ENCODE data around the gene TMEM171. TPM values are rescaled to one million over a fixed set of nuclear protein-coding genes. Genes with fewer than 3 reads are reported as not detected.

The TMEM171 gene
- total RNA-seq, 2 experiments from 2014 or later: not detected

DNA sequence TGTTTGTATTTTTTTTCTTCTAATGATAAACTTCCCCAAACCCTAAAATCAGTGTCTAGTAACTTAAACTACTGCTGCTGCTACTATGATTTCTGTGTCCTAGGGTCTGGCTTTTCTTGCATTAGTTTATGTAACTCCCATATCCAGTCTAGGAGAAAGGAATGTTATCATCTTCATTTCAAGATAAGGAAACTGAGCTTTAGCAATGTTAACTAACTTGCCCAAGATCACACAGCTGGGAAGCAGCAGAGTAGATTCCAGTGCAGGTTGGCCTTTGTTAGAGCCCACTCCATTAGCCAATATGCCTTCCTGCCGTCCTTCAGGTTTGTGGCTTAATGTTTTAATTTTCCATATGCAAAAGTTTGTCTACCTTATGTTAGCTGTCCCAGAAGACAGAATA, 10.4 kb downstream of the TMEM171 start:
- Mint-ChIP-seq H3K27ac (no peak overlapping the region), H3K36me3 (ENCODE audit: low read depth) (no peaks in the 10 kb centered on the region)

GRCh38 chr5:73131711-73132425, 11.5 kb downstream of the TMEM171 start:
- no peak overlapping the region for H3K27ac Mint-ChIP-seq
- no peaks in the 10 kb centered on the region for H3K4me1 Mint-ChIP-seq (ENCODE audit: low read depth)
- DNase-seq (no peak), ATAC-seq (ENCODE audit: poor library complexity) (no peak)
- H3K27ac ChIP-seq (ENCODE audit: low read depth in 1 of 2, low read length in 2 of 2): no peak overlapping the region
- ChIA-PET CTCF (no interaction called here), POLR2A (no interaction called here)
- H3K27me3 ChIP-seq (ENCODE audit: control insufficient read depth in 1 of 2, insufficient read depth in 2 of 2, low read length in 2 of 2): peaks cover 15 to 18% of the 10 kb centered on the region in 2 experiments
- no peaks in the 10 kb centered on the region for H3K9me3 ChIP-seq (ENCODE audit: control insufficient read depth in 1 of 2, insufficient read depth in 1 of 2, low read length in 2 of 2)
- H3K4me1 ChIP-seq (ENCODE audit: insufficient read depth, low read length): no peaks in the 10 kb centered on the region
- peaks cover 54% of the 10 kb centered on the region for H3K27me3 Mint-ChIP-seq
- no peak overlapping the region for H3K4me3 ChIP-seq (ENCODE audit: low read length)
- H3K36me3 Mint-ChIP-seq (ENCODE audit: low read depth): no peaks in the 10 kb centered on the region
- H3K9me3 Mint-ChIP-seq: no peaks in the 10 kb centered on the region
- TF ChIP-seq, protein P1, sequence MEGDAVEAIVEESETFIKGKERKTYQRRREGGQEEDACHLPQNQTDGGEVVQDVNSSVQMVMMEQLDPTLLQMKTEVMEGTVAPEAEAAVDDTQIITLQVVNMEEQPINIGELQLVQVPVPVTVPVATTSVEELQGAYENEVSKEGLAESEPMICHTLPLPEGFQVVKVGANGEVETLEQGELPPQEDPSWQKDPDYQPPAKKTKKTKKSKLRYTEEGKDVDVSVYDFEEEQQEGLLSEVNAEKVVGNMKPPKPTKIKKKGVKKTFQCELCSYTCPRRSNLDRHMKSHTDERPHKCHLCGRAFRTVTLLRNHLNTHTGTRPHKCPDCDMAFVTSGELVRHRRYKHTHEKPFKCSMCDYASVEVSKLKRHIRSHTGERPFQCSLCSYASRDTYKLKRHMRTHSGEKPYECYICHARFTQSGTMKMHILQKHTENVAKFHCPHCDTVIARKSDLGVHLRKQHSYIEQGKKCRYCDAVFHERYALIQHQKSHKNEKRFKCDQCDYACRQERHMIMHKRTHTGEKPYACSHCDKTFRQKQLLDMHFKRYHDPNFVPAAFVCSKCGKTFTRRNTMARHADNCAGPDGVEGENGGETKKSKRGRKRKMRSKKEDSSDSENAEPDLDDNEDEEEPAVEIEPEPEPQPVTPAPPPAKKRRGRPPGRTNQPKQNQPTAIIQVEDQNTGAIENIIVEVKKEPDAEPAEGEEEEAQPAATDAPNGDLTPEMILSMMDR (IDR thresholded peaks at IDR 0.05): no peak
- intact Hi-C loops (cut with DNase I, micrococcal nuclease): no loop called here
- H3K4me3 Mint-ChIP-seq: no peak overlapping the region
- H3K36me3 ChIP-seq (ENCODE audit: insufficient read depth, low read length): no peaks in the 10 kb centered on the region

More for the DNA sequence above, 10.4 kb downstream of the TMEM171 start:
- no peak overlapping the region for H3K27ac ChIP-seq (ENCODE audit: low read depth in 1 of 2, low read length in 2 of 2)
- peaks cover 15 to 20% of the 10 kb centered on the region in 2 experiments for H3K27me3 ChIP-seq (ENCODE audit: control insufficient read depth in 1 of 2, insufficient read depth in 2 of 2, low read length in 2 of 2)
- intact Hi-C loops (cut with DNase I, micrococcal nuclease): no loop called here
- Mint-ChIP-seq H3K27me3 (peaks cover 59% of the 10 kb centered on the region), H3K9me3 (no peaks in the 10 kb centered on the region), H3K4me3 (no peak overlapping the region), H3K4me1 (ENCODE audit: low read depth) (no peaks in the 10 kb centered on the region)
- H3K36me3 ChIP-seq (ENCODE audit: insufficient read depth, low read length): no peaks in the 10 kb centered on the region
- DNase-seq (no peak), ATAC-seq (ENCODE audit: poor library complexity) (no peak)
- CTCF ChIA-PET: no interaction called here
- H3K9me3 ChIP-seq (ENCODE audit: control insufficient read depth in 1 of 2, insufficient read depth in 1 of 2, low read length in 2 of 2): no peaks in the 10 kb centered on the region
- POLR2A ChIA-PET: no interaction called here
- no peaks in the 10 kb centered on the region for H3K4me1 ChIP-seq (ENCODE audit: insufficient read depth, low read length)
- H3K4me3 ChIP-seq (ENCODE audit: low read length): no peak overlapping the region
- TF ChIP-seq, protein P1 (IDR thresholded peaks at IDR 0.05): no peak

GRCh38 chr5:73132759-73133158, 12.4 kb downstream of the TMEM171 start:
- intact Hi-C loops (cut with DNase I, micrococcal nuclease): no loop called here
- H3K9me3 Mint-ChIP-seq: no peaks in the 10 kb centered on the region
- H3K27me3 Mint-ChIP-seq: peaks cover 61% of the 10 kb centered on the region

More at GRCh38 chr5:73132759-73133158, 12.4 kb downstream of the TMEM171 start:
- no peaks in the 10 kb centered on the region for H3K36me3 Mint-ChIP-seq (ENCODE audit: low read depth)
- H3K4me1 Mint-ChIP-seq (ENCODE audit: low read depth): no peaks in the 10 kb centered on the region
- DNase-seq (no peak), ATAC-seq (ENCODE audit: poor library complexity) (no peak)
- Histone ChIP-seq H3K27me3 (ENCODE audit: control insufficient read depth in 1 of 2, insufficient read depth in 2 of 2, low read length in 2 of 2) (peaks cover 18% of the 10 kb centered on the region in 2 experiments), H3K9me3 (ENCODE audit: control insufficient read depth in 1 of 2, insufficient read depth in 1 of 2, low read length in 2 of 2) (no peaks in the 10 kb centered on the region), H3K27ac (ENCODE audit: low read depth in 1 of 2, low read length in 2 of 2) (no peak overlapping the region), H3K36me3 (ENCODE audit: insufficient read depth, low read length) (no peaks in the 10 kb centered on the region), H3K4me3 (ENCODE audit: low read length) (no peak overlapping the region), H3K4me1 (ENCODE audit: insufficient read depth, low read length) (no peaks in the 10 kb centered on the region)
- ChIA-PET CTCF (no interaction called here), POLR2A (no interaction called here)
- no peak overlapping the region for H3K27ac Mint-ChIP-seq
- TF ChIP-seq, protein P1 (IDR thresholded peaks at IDR 0.05): no peak
- H3K4me3 Mint-ChIP-seq: no peak overlapping the region

Measured in CD4-positive, alpha-beta T cell (primary cell).